Thymus (tissue), 11 donors: ENCODE results near the gene TACC3. TPM values are rescaled to one million over a fixed set of nuclear protein-coding genes. Genes with fewer than 3 reads are reported as not detected.

Source experiments
- DNase-seq, 9 donors: peaks; one replicate each; pipeline ENCODE4 v3.0.0-alpha.2; 2013; ENCODE audit warnings: low spot score in 9 of 9, low read depth in 6 of 9, missing footprints in 1 of 9
- H3K27ac ChIP-seq, 2 donors: one replicate each; pipeline ENCODE4 v1.5.1; 2013; ENCODE audit warnings: control low read depth in 1 of 2, low read depth in 1 of 2, low read length in 1 of 2, mild to moderate bottlenecking in 1 of 2, moderate library complexity in 1 of 2
- H3K27me3 ChIP-seq, 2 donors: one replicate each; pipeline ENCODE4 v1.5.1; 2013; ENCODE audit warnings: low read length in 1 of 2; ENCODE audit not compliant: control insufficient read depth in 2 of 2, insufficient read depth in 1 of 2
- H3K36me3 ChIP-seq, 2 donors: one replicate each; pipeline ENCODE4 v1.5.1; 2013; ENCODE audit warnings: low read length in 1 of 2, mild to moderate bottlenecking in 1 of 2, moderate library complexity in 1 of 2; ENCODE audit not compliant: control insufficient read depth in 2 of 2, insufficient read depth in 2 of 2
- H3K4me1 ChIP-seq, 2 donors: one replicate each; pipeline ENCODE4 v1.5.1; 2013; ENCODE audit warnings: low read length in 2 of 2; ENCODE audit not compliant: control insufficient read depth in 2 of 2, insufficient read depth in 2 of 2
- H3K4me3 ChIP-seq, 2 donors: one replicate each; pipeline ENCODE4 v1.5.1; 2013; ENCODE audit warnings: low read length in 2 of 2, control low read depth in 1 of 2, mild to moderate bottlenecking in 1 of 2
- H3K9me3 ChIP-seq, 2 donors: one replicate each; pipeline ENCODE4 v1.5.1; 2013; ENCODE audit warnings: low read length in 1 of 2, mild to moderate bottlenecking in 1 of 2; ENCODE audit not compliant: control insufficient read depth in 2 of 2, insufficient read depth in 1 of 2
- WGBS: extraction: QIAGEN DNeasy Blood & Tissue Kit; methylation state at CpG from one replicate; pipeline ENCODE4 v1.1.7; 2013; 5-methylcytosine and 5-hydroxymethylcytosine counted together
- polyA plus RNA-seq: library from polyadenylated mRNA; stranded (reverse); fragments of 200-250 nt; gene quantifications from one replicate; pipeline ENCODE4 v1.2.3, GENCODE V29; 2013
- total RNA-seq: library from RNA; stranded (reverse); fragments of 120-200 nt; gene quantifications from one replicate; pipeline ENCODE4 v1.2.4, GENCODE V29; 2013
- donor health status: healthy.

TACC3 gene
- total and polyA plus RNA-seq, 2 donors, result 31.4 to 46.7 TPM

GRCh38 chr4:1759170-1759817, 38.0 kb downstream of the TACC3 start:
- WGBS, result 92% methylated on average over 19 of the region's 19 CpGs
- no peaks in the 10 kb centered on the region for H3K36me3 ChIP-seq
- peaks cover 22 to 30% of the 10 kb centered on the region in 2 donors for H3K27me3 ChIP-seq
- H3K27ac ChIP-seq, result no peak overlapping the region
- H3K4me3 ChIP-seq, result no peak overlapping the region
- DNase-seq, result no peak
- peaks cover 0 to 2% of the 10 kb centered on the region in 2 donors for H3K9me3 ChIP-seq
- H3K4me1 ChIP-seq, result peaks cover 0 to 15% of the 10 kb centered on the region in 2 donors

- no peak overlapping the region for H3K4me3 ChIP-seq
- 57% methylated on average over 13 of the region's 13 CpGs for WGBS
- peaks cover 27 to 36% of the 10 kb centered on the region in 2 donors for H3K27me3 ChIP-seq
- no peak overlapping the region for H3K27ac ChIP-seq
- no peaks in the 10 kb centered on the region for H3K36me3 ChIP-seq
- no peak for DNase-seq
- peaks cover 0 to 10% of the 10 kb centered on the region in 2 donors for H3K4me1 ChIP-seq
- peaks cover 0 to 2% of the 10 kb centered on the region in 2 donors for H3K9me3 ChIP-seq
These were observed 38.5 kb downstream of the TACC3 start for GRCh38 chr4:1759818-1760223.

- peaks cover 0 to 2% of the 10 kb centered on the region in 2 donors for H3K9me3 ChIP-seq
- H3K4me3 ChIP-seq, result no peak overlapping the region
- H3K27ac ChIP-seq, result no peak overlapping the region
- WGBS, result 91% methylated on average over 25 of the region's 25 CpGs
- H3K4me1 ChIP-seq, result peaks cover 0 to 9% of the 10 kb centered on the region in 2 donors
- peaks cover 35 to 43% of the 10 kb centered on the region in 2 donors for H3K27me3 ChIP-seq
- no peak for DNase-seq
- H3K36me3 ChIP-seq, result no peaks in the 10 kb centered on the region
These were observed 39.3 kb downstream of the TACC3 start for GRCh38 chr4:1760521-1761071.

GRCh38 chr4:1761130-1761689, 39.9 kb downstream of the TACC3 start:
- H3K4me3 ChIP-seq, result no peak overlapping the region

GRCh38 chr4:1762264-1763010, 41.1 kb downstream of the TACC3 start:
- DNase-seq, result no peak
- H3K27ac ChIP-seq, result no peak overlapping the region
- peaks cover 0 to 11% of the 10 kb centered on the region in 2 donors for H3K4me1 ChIP-seq
- H3K27me3 ChIP-seq, result peaks cover 52 to 60% of the 10 kb centered on the region in 2 donors
- peaks cover 2 to 4% of the 10 kb centered on the region in 2 donors for H3K9me3 ChIP-seq
- no peaks in the 10 kb centered on the region for H3K36me3 ChIP-seq
- WGBS, result 95% methylated on average over 20 of the region's 20 CpGs
- no peak overlapping the region for H3K4me3 ChIP-seq

More at GRCh38 chr4:1761130-1761689, 39.9 kb downstream of the TACC3 start:
- H3K9me3 ChIP-seq, result peaks cover 2 to 4% of the 10 kb centered on the region in 2 donors
- peaks cover 41 to 50% of the 10 kb centered on the region in 2 donors for H3K27me3 ChIP-seq
- peaks cover 0 to 9% of the 10 kb centered on the region in 2 donors for H3K4me1 ChIP-seq
- DNase-seq, result no peak
- WGBS, result 82% methylated on average over 32 of the region's 32 CpGs
- no peaks in the 10 kb centered on the region for H3K36me3 ChIP-seq
- H3K27ac ChIP-seq, result no peak overlapping the region

- no peak overlapping the region for H3K4me3 ChIP-seq
- no peak for DNase-seq
- 41% methylated on average over 31 of the region's 31 CpGs for WGBS
- peaks cover 0 to 12% of the 10 kb centered on the region in 2 donors for H3K4me1 ChIP-seq
- no peaks in the 10 kb centered on the region for H3K36me3 ChIP-seq
- peaks cover 2 to 4% of the 10 kb centered on the region in 2 donors for H3K9me3 ChIP-seq
- H3K27me3 ChIP-seq, result peaks cover 58 to 66% of the 10 kb centered on the region in 2 donors
- no peak overlapping the region for H3K27ac ChIP-seq
These were observed 41.8 kb downstream of the TACC3 start for GRCh38 chr4:1763070-1763549.

- WGBS, result 22% methylated on average over 36 of the region's 36 CpGs
- no peak for DNase-seq
- Histone ChIP-seq H3K27ac (no peak overlapping the region), H3K4me3 (no peak overlapping the region), H3K36me3 (no peaks in the 10 kb centered on the region), H3K27me3 (peaks cover 63 to 71% of the 10 kb centered on the region in 2 donors), H3K4me1 (peaks cover 0 to 17% of the 10 kb centered on the region in 2 donors), H3K9me3 (peaks cover 2 to 4% of the 10 kb centered on the region in 2 donors)
These were observed 42.3 kb downstream of the TACC3 start for GRCh38 chr4:1763550-1764080.

GRCh38 chr4:1764670-1765069, 43.3 kb downstream of the TACC3 start:
- H3K4me3 ChIP-seq, result no peak overlapping the region
- 95% methylated on average over 9 of the region's 9 CpGs for WGBS
- H3K27ac ChIP-seq, result no peak overlapping the region
- no peaks in the 10 kb centered on the region for H3K36me3 ChIP-seq
- DNase-seq, result no peak
- H3K4me1 ChIP-seq, result peaks cover 0 to 27% of the 10 kb centered on the region in 2 donors
- peaks cover 2 to 4% of the 10 kb centered on the region in 2 donors for H3K9me3 ChIP-seq
- peaks cover 74 to 81% of the 10 kb centered on the region in 2 donors for H3K27me3 ChIP-seq
